ENCODE measurements around the gene INAFM1.
A peak's percentile ranks its signal among the peaks of the same experiment; 100 is the strongest.
"Not testable (repeated sequence)": the region's sequence is repeated elsewhere in the genome, so short reads cannot be mapped to it uniquely, and the experiment has no call there.

The INAFM1 gene

GRCh38 chr19:47241919-47242577, 32.6 kb upstream of the INAFM1 start:
- DNase-seq, result no peak

- DNase-seq, result no peak
Observed at GRCh38 chr19:47243364-47243775, 31.3 kb upstream of the INAFM1 start.

DNA sequence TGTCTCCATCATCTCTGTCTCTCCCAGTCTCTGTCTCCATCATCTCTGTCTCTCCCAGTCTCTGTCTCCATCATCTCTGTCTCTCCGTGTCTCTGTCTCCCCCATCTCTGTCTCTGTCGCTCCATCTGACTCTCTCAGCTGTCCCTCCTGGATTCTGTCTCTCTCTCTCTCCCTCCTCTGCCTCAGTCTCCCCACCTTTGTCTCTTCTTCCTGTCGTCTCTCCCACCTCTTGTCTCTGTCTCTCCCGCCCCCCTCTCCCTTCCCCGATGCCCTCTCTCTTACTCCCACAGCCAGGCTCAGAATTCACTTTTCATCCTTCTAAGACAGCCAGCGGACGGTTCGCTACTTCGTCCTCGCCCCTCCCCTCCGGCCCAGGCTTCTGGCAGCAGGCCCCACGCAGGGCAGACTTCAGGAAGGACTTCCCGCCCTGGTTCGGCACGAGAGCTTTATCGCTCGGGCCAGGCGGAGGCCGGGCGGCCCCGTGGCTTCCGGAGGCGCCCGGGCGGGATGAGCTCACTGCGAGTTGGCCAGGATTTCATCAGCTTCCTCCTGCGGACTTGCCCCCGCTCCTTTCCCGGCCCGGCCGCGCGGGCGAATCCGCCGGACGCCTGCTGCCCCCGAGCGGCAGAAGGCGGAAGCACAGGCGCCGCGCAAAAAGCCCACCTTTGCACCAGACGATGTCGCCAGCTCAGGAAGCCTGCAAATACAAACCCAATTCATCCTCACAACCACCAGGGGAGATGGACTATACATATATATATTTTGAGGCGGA, 30.7 kb upstream of the INAFM1 start:
- DNase-seq, result peak; percentile 79

- peak; percentile 58 for DNase-seq
Observed at GRCh38 chr19:47247308-47247990, 27.2 kb upstream of the INAFM1 start.

DNA sequence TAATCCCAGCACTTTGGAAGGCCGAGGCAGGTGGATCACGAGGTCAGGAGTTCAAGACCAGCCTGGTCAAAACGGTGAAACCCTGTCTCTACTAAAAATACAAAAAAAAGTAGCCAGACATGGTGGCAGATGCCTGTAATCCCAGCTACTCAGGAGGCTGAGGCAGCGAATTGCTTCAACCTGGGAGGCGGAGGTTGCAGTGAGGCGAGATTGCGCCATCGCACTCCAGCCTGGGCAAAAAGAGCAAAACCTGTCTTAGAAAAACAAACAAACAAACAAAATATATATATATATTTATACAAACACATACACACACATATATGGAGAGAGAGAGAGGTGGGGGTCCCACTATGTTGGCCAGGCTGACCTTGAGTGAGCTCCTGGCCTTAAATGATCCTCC, 21.7 kb upstream of the INAFM1 start:
- not testable (repeated sequence) for DNase-seq

GRCh38 chr19:47253467-47253881, 21.2 kb upstream of the INAFM1 start:
- DNase-seq, result no peak

DNA sequence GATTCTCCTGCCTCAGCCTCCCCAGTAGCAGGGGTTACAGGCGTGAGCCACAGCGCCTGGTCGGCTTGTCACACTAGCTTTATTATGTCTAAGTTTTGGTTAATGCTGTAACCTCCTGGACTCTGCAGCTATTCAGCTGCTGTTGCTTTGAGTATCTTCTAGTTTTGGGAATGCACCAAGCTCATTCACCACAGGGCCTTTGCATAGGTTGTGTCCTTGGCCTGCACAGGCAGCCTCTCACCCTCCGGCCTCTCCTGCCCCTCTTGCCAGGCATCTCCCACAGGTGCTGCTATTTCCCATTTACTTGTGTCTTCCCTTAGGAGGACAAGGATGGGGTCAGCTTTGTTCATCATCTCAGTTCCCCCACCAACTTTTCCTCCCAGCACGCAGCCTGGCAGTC, 20.7 kb upstream of the INAFM1 start:
- no peak for DNase-seq

DNA sequence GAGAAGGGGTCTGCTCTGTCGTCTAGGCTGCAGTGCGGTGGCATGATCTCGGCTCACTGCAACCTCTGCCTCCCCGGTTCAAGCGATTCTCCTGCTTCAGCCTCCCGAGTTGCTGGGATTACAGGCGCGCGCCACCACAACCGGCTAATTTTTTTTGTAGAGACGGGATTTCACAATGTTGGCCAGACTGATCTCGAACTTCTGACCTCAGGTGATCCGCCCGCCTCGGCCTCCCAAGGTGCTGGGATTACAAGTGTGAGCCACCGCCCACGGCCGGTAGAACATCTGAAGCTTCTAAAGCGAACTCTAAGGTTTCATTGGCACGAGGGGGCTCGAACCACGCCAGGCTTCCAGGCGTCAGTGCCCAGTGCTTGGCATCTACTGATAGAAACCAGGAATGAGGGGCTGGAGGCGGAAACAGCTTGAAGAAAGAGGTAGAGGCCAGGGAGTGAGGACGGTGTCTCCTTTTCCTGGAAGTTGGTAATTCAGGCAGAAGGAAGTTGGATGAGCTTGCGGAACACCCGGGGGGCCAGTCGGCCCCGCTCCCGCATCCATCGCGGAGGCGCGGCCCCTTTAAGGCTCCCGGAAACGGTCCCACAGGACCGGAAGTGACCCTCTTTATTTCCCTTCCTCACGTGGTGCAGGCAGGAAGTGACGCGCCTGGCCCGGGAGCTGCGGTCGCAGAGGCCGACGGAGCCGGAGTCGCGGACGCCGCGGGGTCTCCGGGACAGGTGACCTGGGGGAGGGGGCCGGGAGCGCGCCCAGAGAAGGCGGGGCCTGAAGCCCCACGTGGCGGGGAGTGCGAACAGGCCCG, 18.6 kb upstream of the INAFM1 start, which contains the start of gene CCDC9:
TSS of gene CCDC9 (plus strand) at position 647 of the 814 bp plus-strand sequence. CDS start 1,876 bp downstream, outside the sequence.
- peak; percentile 97 for DNase-seq

DNA sequence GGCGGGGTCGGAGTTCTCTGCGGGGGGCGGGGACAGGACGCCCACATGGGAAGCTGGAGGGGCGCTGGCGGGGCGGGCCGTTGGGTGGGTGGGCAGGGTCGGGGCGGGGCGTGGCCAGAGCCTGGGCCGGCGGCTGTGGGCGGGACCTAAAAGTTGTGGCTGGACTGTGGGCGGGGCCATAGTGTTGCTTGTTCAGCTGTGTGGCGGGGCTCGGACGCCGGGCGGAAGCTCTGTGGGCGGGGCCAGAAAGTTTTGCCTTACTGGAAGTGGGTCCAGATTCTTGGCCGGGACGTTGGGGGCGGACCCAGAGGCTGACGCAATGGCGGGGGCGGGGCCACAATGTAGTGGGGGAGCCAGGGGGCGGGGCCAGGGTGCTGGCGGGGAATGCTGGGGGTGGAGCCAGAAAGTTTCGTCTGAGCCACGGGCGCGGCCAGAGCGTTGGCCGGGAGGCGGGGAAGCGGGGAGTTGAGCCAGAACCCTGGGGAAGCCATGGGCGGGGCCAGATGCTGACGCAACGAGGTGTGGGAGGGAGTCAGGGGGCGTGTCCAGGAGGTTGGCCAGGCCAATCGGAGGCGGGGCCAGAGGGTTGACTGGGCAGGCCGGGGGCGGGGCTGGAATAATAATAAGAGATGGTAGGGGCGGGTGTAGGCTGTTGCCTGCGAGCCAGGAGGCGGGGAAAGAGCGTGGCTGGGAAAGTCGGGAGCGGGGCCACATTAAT, 17.8 kb upstream of the INAFM1 start:
- DNase-seq, result peak; percentile 100

DNA sequence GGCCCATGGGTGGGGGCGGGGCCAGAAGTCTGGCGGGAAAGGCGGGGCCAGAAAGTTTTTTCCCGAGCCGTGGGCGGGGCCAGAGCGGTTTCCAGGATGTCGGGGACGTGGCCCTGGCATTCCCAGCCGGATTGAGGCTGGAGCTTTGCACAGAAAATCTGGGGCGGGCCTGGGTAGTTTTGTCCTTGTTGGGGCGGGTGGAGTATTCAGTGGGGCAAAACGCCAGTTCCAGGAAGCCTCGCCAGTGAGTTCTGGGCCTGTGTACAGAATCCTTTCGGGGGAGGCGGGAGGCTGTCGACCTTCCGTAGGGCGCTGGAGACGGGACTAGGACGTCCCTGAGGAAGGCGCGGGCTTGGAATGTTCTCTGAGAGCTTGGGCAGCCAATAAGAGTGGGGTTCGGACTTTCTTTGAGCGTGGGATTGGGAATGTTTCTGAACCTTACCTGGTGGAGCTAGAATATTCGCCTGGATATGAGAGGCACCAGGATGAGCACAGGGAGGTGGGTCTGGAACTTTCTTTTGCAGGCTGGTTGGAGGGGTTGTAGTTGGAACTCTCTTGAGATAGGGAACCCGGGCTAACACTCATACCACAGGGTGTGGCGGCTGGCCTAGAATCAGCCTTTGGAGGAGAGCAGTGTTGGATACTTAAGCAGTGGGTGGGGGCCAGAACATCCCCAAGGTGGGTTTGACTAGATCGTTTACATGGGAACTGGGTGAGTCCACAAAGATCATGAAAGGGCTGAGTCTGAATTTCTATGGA, 17.1 kb upstream of the INAFM1 start:
- DNase-seq, result no peak

DNA sequence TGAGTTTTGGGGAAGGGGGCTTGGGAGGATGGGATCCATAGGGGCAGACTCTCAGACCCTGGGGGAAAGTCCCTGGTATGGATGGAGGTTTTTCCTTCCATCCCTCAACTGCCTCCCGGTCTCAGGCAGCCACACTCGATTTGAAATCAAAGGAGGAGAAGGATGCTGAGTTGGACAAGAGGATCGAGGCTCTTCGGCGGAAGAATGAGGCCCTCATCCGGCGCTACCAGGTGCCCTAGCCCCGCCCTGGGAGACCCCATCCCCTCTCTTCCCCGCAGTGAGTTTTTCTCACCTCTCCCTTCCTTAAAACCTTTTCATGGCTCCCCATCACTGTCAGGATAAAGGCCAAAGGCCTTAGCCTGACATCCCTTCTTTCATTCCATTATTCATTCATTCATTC, 16.3 kb upstream of the INAFM1 start:
- no peak for DNase-seq

DNA sequence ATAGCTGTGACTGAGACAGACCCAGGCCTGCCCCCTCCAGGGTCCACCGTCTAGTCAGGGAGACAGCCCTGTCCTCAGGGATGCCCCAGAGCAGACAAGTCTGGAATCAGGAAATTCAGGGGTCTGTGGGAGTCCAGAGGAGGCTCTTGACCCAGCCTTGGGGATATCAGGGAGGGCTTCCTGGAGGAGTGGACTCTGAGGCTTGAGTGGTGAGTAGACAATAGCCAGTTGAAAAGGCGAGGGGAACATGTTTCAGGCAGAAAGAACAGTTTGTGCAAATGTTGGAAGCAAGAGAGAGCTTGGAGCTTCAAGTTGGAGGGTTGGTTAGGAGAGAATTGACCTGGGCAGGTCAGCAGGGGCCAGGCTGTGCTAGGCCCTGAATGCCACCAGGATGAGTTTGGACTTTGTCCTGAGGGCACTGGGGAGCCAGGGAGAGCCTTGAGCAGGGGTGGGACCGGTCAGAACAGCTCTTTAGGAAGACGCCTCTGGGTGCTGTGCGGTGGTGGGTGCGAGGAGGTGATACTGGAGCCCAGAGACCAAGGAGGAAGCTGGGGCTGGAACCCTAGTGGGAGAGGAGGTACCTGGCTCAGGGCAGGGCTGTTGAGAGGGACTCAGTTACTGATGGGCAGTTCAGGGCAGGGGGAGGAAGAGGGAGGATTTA, 15.7 kb upstream of the INAFM1 start:
- no peak for DNase-seq

DNA sequence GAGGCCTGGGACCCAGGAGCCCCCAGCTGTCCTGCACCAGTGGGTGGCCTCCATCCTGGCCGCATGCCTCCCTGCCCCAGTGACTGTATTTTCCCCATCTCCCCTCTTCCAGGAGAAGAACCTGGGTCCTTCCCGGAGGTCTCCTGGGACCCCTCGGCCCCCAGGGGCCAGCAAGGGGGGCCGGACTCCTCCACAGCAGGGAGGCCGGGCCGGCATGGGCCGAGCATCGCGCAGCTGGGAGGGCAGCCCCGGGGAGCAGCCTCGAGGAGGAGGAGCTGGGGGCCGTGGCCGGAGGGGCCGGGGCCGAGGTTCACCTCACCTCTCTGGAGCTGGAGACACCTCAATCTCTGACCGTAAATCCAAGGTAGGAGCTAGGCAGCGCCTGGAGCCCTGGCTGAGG, 14.2 kb upstream of the INAFM1 start:
- DNase-seq, result no peak

DNA sequence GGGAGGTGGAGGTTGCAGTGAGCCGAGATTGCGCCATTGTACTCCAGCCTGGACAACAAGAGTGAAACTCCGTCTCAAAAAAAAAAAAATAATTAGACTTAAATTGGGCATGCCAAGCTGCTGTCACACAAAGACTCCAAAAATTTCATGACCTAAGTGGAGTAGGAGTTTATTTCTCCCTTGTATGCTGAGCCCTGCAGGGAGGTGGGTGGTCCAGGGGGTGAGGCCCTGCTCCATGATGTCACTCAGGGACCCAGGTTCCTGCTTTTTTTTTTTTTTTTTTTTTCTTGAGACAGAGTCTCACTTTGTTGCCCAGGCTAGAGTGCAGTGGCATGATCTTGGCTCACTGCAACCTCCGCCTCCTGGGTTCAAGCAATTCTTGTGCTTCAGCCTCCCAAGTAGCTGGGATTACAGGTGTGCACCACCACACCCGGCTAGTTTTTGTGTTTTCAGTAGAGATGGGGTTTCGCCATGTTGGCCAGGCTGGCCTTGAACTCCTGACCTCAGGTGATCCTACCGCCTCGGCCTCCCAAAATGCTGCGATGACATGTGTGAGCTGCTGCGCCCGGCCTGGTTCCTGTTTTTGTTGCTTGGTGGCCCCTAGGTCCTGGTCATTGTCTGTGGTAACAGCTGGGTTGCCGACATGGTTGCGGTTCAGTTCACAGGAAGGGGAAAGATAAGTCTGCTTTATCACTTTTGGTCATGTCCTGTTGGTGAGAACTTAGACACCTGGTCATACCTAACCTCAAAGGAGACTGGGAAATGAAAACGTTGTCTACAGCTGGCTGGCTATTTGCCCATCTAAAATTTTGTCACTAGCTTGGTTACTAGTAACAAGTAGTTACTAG, 12.5 kb upstream of the INAFM1 start:
- not testable (repeated sequence) for DNase-seq

GRCh38 chr19:47264629-47265028, 10.1 kb upstream of the INAFM1 start:
- DNase-seq, result no peak

DNA sequence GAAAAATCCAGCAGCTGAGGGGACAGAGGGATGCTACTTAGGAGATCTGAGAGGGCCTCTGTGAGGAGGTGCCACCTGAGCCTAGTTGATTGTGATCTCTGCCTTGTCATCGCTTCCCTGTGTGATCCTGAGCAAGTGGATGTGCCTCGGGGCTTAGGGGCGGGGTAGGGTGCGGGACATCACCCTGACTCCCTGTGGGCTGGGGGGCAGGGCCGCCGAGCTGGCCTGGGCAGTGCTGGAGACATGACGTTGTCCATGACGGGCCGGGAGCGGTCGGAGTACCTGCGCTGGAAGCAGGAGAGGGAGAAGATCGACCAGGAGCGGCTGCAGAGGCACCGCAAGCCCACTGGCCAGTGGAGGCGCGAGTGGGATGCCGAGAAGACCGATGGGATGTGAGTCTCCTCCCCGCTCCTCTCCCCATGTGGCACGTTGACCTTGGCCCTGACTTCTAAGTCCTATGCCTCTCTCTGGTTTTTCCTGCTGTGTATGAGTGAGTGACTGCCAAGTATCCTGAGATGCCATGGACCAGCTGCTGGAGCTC, 8.2 kb upstream of the INAFM1 start:
- no peak for DNase-seq

- DNase-seq, result peak; percentile 65
Observed at GRCh38 chr19:47267350-47267759, 7.3 kb upstream of the INAFM1 start.

GRCh38 chr19:47268028-47268427, 6.7 kb upstream of the INAFM1 start:
- DNase-seq, result no peak

DNA sequence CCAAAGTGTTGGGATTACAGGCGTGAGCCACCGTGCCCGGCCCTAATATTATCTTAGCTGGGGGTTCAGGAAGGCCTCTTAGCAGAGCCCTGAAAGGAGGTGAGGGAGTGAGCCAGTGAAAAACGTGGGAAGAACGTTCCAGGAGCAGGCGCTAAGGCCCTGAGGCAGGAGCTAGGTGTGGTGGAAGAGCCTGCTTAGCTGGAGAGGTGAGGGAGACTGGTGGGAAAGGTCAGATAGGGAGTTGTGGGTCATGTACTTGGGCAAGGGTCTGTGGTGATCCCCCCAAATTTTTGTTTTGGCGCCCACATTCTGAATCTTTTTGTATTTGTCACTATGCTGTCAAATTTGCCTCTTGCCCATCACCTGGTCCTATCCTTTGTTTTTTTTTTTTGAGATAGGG, 5.1 kb upstream of the INAFM1 start:
- DNase-seq, result no peak

DNA sequence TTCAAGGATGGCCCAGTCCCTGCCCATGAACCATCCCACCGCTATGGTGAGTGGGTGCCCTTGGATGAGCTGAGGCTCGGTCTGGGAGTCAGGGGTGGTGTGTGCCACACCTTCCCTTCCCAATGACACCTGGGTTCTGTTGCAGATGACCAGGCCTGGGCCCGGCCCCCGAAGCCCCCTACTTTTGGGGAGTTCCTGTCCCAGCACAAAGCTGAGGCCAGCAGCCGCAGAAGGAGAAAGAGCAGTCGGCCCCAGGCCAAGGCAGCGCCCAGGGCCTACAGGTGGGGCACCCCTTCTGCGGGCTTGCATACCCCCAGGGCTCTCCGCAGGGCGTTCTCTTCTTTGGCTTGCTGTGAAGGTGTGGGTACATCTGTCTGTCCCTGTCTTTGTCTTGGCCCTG, 4.3 kb upstream of the INAFM1 start:
- no peak for DNase-seq

Measured in midbrain (tissue), 1 donor.